ENCODE measurements around the gene VWF. TPM values are rescaled to one million over a fixed set of nuclear protein-coding genes. Genes with fewer than 3 reads are reported as not detected.

Gene VWF
- total RNA-seq, 1 experiment from 2014 or later: 0.48 TPM

- ChIA-PET CTCF (no interaction called here), POLR2A (ENCODE audit: unreplicated experiment) (no interaction called here)
- no TSS peak for BruUV-seq (replicated peaks)
- TF ChIP-seq EZH2 (IDR thresholded peaks at IDR 0.05; ENCODE audit: low read depth): no peak
- no peak for TF ChIP-seq CTCF (conservative IDR thresholded peaks at IDR 0.05)
- no peaks in the 10 kb centered on the region for H4K20me1 ChIP-seq (ENCODE audit: insufficient read depth)
- no peaks in the 10 kb centered on the region for H3K9me2 ChIP-seq (ENCODE audit: insufficient read depth)
- H3F3A ChIP-seq (ENCODE audit: insufficient read depth, low read depth): no peaks in the 10 kb centered on the region
- intact Hi-C loops (cut with micrococcal nuclease; ENCODE audit: unreplicated experiment): no loop called here
- no peak overlapping the region for H3K4me3 ChIP-seq
- no peaks in the 10 kb centered on the region for H3K79me2 ChIP-seq (ENCODE audit: low read depth)
- H2AFZ ChIP-seq: no peak overlapping the region
- no peaks in the 10 kb centered on the region for H3K9me3 ChIP-seq (ENCODE audit: insufficient read depth, low read depth)
- H3K4me1 ChIP-seq (replicated peaks; ENCODE audit: insufficient read depth): no peaks in the 10 kb centered on the region
- no peak for DNase-seq
- peaks cover 91% of the 10 kb centered on the region for H3K27me3 ChIP-seq (ENCODE audit: insufficient read depth, low read depth)
- no peaks in the 10 kb centered on the region for H3K36me3 ChIP-seq (ENCODE audit: low read depth)
- no peak overlapping the region for H3K27ac ChIP-seq
- no peak overlapping the region for H3K4me2 ChIP-seq
Observed at GRCh38 chr12:5915511-5915910, 209.0 kb downstream of the VWF start.

DNA sequence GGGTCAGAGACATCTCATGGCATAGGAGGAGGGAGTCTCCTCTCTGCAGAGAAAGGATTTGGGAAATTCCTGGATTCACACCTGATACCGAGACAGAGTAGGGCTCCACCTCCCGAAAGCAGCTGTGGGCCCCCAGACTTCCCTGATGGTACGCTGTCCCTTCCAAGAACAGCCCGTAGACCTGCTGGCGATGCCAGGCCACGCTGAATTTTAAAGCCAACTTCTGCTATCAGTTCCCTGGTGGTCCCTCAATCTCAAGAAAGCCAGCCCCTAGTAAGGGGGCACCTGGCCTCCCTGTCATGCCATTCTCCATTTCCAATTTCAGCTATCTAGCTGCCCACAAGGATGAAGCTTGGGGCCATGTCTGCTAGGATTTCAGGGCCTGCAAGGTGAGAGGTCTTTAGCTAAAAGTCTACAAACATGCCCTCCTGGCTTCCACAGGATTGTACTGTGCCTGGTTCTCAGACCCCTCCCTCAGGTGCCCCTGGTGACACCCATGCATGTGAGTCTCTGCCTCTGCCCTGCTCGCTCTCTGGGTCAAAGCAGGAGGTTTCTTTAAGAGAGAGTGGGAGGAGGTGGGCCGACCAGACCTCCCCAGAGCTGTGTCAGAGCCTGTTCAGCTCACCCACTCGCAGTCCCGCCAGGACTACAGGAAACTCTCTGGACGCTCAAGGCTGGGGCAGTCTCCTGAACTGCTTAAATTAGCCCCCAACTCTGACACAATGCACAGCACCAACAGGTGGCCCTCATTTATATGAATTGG, 209.9 kb downstream of the VWF start:
- Histone ChIP-seq H3K4me3 (no peak overlapping the region), H3K27me3 (ENCODE audit: insufficient read depth, low read depth) (peaks cover 91% of the 10 kb centered on the region), H2AFZ (no peak overlapping the region), H3K36me3 (ENCODE audit: low read depth) (no peaks in the 10 kb centered on the region), H3K4me2 (no peak overlapping the region), H3K4me1 (replicated peaks; ENCODE audit: insufficient read depth) (no peaks in the 10 kb centered on the region), H3K9me2 (ENCODE audit: insufficient read depth) (no peaks in the 10 kb centered on the region), H3F3A (ENCODE audit: insufficient read depth, low read depth) (no peaks in the 10 kb centered on the region), H3K9me3 (ENCODE audit: insufficient read depth, low read depth) (no peaks in the 10 kb centered on the region), H3K27ac (no peak overlapping the region), H4K20me1 (ENCODE audit: insufficient read depth) (no peaks in the 10 kb centered on the region), H3K79me2 (ENCODE audit: low read depth) (no peaks in the 10 kb centered on the region)
- DNase-seq: no peak
- TF ChIP-seq CTCF (conservative IDR thresholded peaks at IDR 0.05) (no peak), EZH2 (IDR thresholded peaks at IDR 0.05; ENCODE audit: low read depth) (no peak)
- ChIA-PET POLR2A (ENCODE audit: unreplicated experiment) (no interaction called here), CTCF (no interaction called here)
- no TSS peak for BruUV-seq (replicated peaks)
- intact Hi-C loops (cut with micrococcal nuclease; ENCODE audit: unreplicated experiment): no loop called here

- Histone ChIP-seq H4K20me1 (ENCODE audit: insufficient read depth) (no peaks in the 10 kb centered on the region), H3K9me2 (ENCODE audit: insufficient read depth) (no peaks in the 10 kb centered on the region), H3K9me3 (ENCODE audit: insufficient read depth, low read depth) (no peaks in the 10 kb centered on the region), H2AFZ (no peak overlapping the region), H3K27ac (no peak overlapping the region), H3K36me3 (ENCODE audit: low read depth) (no peaks in the 10 kb centered on the region), H3K4me1 (replicated peaks; ENCODE audit: insufficient read depth) (no peaks in the 10 kb centered on the region), H3K79me2 (ENCODE audit: low read depth) (no peaks in the 10 kb centered on the region), H3F3A (ENCODE audit: insufficient read depth, low read depth) (no peaks in the 10 kb centered on the region), H3K4me3 (no peak overlapping the region), H3K4me2 (no peak overlapping the region), H3K27me3 (ENCODE audit: insufficient read depth, low read depth) (peaks cover 95% of the 10 kb centered on the region)
- ChIA-PET CTCF (no interaction called here), POLR2A (ENCODE audit: unreplicated experiment) (no interaction called here)
- intact Hi-C loops (cut with micrococcal nuclease; ENCODE audit: unreplicated experiment): no loop called here
- DNase-seq: no peak
- TF ChIP-seq CTCF (conservative IDR thresholded peaks at IDR 0.05) (no peak), EZH2 (IDR thresholded peaks at IDR 0.05; ENCODE audit: low read depth) (no peak)
- BruUV-seq (replicated peaks): no TSS peak
Observed at GRCh38 chr12:5913387-5913786, 211.1 kb downstream of the VWF start.

All from PC-9 (cell line).